Testis (tissue), 2 donors: ENCODE measurements around the gene NDST1.
"Not testable (repeated sequence)": the region's sequence is repeated elsewhere in the genome, so short reads cannot be mapped to it uniquely, and the experiment has no call there.

Experiments
- POLR2A ChIP-seq: fragments of 450-650 bp; IDR thresholded peaks from one replicate; pipeline ENCODE4 v1.6.1; 2017; ENCODE audit warnings: antibody characterized with exemption, mild to moderate bottlenecking, moderate library complexity
- TF ChIP-seq, protein P1 (sequence below), 3 experiments: fragments of 450-650 bp in 2 of 3; fragments of 200-600 bp in 1 of 3; sonication (generic) in 1 of 3; IDR thresholded peaks; one replicate each; pipeline ENCODE4 v1.5.1; 2016 to 2019; ENCODE audit warnings: antibody characterized with exemption in 3 of 3, mild to moderate bottlenecking in 2 of 3, moderate library complexity in 1 of 3

DNA sequence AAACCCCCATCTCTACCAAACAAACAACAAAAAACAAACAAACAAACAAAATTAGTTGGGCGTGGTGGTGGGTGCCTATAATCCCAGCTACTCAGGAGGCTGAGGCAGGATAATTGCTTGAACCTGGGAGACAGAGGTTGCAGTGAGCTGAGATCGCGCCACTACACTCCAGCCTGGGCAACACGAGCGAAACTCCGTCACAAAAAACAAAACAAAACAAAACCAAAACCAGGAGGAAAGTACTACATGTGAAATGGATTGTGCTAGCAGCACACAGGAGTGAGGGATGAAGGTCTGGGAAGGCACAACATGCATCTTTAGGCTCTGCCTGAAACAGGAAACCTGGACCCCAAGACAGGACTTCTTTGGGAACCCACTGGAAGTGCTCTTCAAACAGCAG lies 31.4 kb upstream of the NDST1 start:
- not testable (repeated sequence) for TF ChIP-seq POLR2A
- TF ChIP-seq, protein P1, sequence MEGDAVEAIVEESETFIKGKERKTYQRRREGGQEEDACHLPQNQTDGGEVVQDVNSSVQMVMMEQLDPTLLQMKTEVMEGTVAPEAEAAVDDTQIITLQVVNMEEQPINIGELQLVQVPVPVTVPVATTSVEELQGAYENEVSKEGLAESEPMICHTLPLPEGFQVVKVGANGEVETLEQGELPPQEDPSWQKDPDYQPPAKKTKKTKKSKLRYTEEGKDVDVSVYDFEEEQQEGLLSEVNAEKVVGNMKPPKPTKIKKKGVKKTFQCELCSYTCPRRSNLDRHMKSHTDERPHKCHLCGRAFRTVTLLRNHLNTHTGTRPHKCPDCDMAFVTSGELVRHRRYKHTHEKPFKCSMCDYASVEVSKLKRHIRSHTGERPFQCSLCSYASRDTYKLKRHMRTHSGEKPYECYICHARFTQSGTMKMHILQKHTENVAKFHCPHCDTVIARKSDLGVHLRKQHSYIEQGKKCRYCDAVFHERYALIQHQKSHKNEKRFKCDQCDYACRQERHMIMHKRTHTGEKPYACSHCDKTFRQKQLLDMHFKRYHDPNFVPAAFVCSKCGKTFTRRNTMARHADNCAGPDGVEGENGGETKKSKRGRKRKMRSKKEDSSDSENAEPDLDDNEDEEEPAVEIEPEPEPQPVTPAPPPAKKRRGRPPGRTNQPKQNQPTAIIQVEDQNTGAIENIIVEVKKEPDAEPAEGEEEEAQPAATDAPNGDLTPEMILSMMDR (IDR thresholded peaks at IDR 0.05): not testable (repeated sequence)
